BLaER1 treated with 17β-estradiol and CSF1 and Interleukin-3, amounts not matched to agents 10 nM and 100 nM (cell line): Measurements from ENCODE around the gene ZDHHC11B.
A peak's percentile ranks its signal among the peaks of the same experiment; 100 is the strongest.
"Not testable (repeated sequence)": the region's sequence is repeated elsewhere in the genome, so short reads cannot be mapped to it uniquely, and the experiment has no call there.

Source experiments
- H3K27ac ChIP-seq, 11 experiments: shearing (Covaris generic); formaldehyde crosslinking; 2 replicates each; pipeline ENCODE4 v1.8.1; 2022
- H3K27me3 ChIP-seq, 11 experiments: shearing (Covaris generic); formaldehyde crosslinking; 2 replicates each; pipeline ENCODE4 v1.8.1; 2022
- H3K36me3 ChIP-seq, 11 experiments: shearing (Covaris generic); formaldehyde crosslinking; 2 replicates each; pipeline ENCODE4 v1.8.1; 2022
- H3K4me1 ChIP-seq, 10 experiments: shearing (Covaris generic); formaldehyde crosslinking; 2 replicates each; pipeline ENCODE4 v1.8.1; 2022
- H3K4me2 ChIP-seq, 11 experiments: shearing (Covaris generic); formaldehyde crosslinking; 2 replicates each; pipeline ENCODE4 v1.8.1; 2022
- H3K4me3 ChIP-seq, 10 experiments: shearing (Covaris generic); formaldehyde crosslinking; 2 replicates each; pipeline ENCODE4 v1.8.1; 2022
- H3K9ac ChIP-seq, 11 experiments: shearing (Covaris generic); formaldehyde crosslinking; 2 replicates each; pipeline ENCODE4 v1.8.1; 2022
- H3K9me3 ChIP-seq, 11 experiments: shearing (Covaris generic); formaldehyde crosslinking; replicated peaks in 1 of 11; 2 replicates each; pipeline ENCODE4 v1.8.1; 2022
- H4K20me1 ChIP-seq, 11 experiments: shearing (Covaris generic); formaldehyde crosslinking; 2 replicates each; pipeline ENCODE4 v1.8.1; 2022
- Cebpa-rat ChIP-seq, 11 experiments: shearing (Covaris generic); IDR thresholded peaks; 2 replicates each; pipeline ENCODE4 v1.8.1; 2022

The ZDHHC11B gene

GRCh38 chr5:782356-782755 is 2.2 kb downstream of the ZDHHC11B start:
- H3K4me2 ChIP-seq, H3K36me3 ChIP-seq, H3K9ac ChIP-seq, H3K9me3 ChIP-seq, H3K4me3 ChIP-seq, H3K27ac ChIP-seq, H4K20me1 ChIP-seq: not testable (repeated sequence)
- peaks cover 16 to 24% (median 19%) of the 10 kb centered on the region in 11 experiments for H3K27me3 ChIP-seq
- H3K4me1 ChIP-seq: peaks cover 0 to 27% (median 19%) of the 10 kb centered on the region in 10 experiments; a peak in 16 of 20 replicates

- H4K20me1 ChIP-seq, H3K27ac ChIP-seq, H3K9ac ChIP-seq, H3K9me3 ChIP-seq, H3K36me3 ChIP-seq, H3K4me3 ChIP-seq: not testable (repeated sequence)
- Histone ChIP-seq H3K27me3 (peaks cover 16 to 23% (median 18%) of the 10 kb centered on the region in 11 experiments), H3K4me1 (peaks cover 0 to 32% (median 19%) of the 10 kb centered on the region in 10 experiments; a peak in 16 of 20 replicates), H3K4me2 (peak overlapping the region in 6 of 11 experiments; percentile 26 to 51 (median 38); a peak in 9 of 22 replicates)
Observed at GRCh38 chr5:780571-780970, 4.0 kb downstream of the ZDHHC11B start.

DNA sequence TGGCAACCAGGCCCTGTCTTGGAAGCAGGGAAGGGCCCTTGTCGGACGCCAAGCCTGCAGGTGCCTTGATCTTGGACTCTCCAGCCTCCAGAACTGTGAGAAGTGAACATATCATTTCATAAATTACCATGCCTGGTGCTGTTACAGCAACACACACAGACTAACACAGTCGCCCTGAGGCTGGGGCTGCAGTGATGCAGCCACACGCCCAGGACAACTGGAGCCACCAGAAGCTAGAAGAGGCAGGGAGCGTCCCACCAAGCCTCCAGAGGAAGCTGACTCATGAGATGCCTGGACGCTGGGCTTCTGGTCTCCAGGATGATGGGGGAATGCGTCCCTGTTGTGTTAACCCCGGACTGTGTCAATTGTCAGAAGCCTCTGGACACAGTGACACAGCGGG is 5.6 kb downstream of the ZDHHC11B start:
- H3K9me3 ChIP-seq, H3K36me3 ChIP-seq, H3K4me2 ChIP-seq, H3K27ac ChIP-seq, H4K20me1 ChIP-seq, H3K9ac ChIP-seq, H3K4me3 ChIP-seq, H3K27me3 ChIP-seq: not testable (repeated sequence)
- peaks cover 0 to 23% (median 11%) of the 10 kb centered on the region in 10 experiments; a peak in 16 of 20 replicates for H3K4me1 ChIP-seq

DNA sequence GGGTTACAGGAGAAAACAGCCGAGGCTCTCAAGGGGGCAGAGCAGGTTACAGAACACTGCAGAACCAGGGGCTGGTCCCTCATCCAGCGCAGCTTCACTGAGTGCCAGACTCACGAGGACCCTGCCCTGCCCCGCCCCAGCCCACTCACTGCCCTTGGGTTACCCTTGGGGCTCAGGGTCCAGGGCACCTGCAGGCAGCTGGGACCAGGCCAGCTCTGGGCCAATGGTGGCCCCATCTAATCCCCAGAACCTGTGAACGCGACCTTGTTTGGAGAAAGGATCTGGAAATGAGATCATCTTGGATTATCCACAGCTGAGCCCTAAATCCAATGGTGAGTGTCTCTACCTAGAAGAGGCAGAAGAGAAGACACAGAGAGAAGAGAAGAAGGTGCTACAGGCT is 6.1 kb downstream of the ZDHHC11B start:
- H3K27me3 ChIP-seq, H3K4me2 ChIP-seq, H3K27ac ChIP-seq: not testable (repeated sequence)

GRCh38 chr5:777756-778161 is 6.8 kb downstream of the ZDHHC11B start:
- H3K4me1 ChIP-seq: peaks cover 0 to 15% (median 5%) of the 10 kb centered on the region in 10 experiments; a peak in 10 of 20 replicates
- no peak overlapping the region for H3K4me3 ChIP-seq
- no peaks in the 10 kb centered on the region for H3K36me3 ChIP-seq
- H3K27me3 ChIP-seq: no peaks in the 10 kb centered on the region
- no peaks in the 10 kb centered on the region; a peak in 1 of 22 replicates for H3K9me3 ChIP-seq
- H3K4me2 ChIP-seq: no peak overlapping the region
- H3K9ac ChIP-seq: no peak overlapping the region
- no peak for TF ChIP-seq Cebpa-rat (IDR thresholded peaks at IDR 0.05)
- no peak overlapping the region for H3K27ac ChIP-seq
- H4K20me1 ChIP-seq: no peaks in the 10 kb centered on the region

More for the DNA sequence above, 6.1 kb downstream of the ZDHHC11B start:
- H3K9ac ChIP-seq, H4K20me1 ChIP-seq, H3K9me3 ChIP-seq, H3K4me3 ChIP-seq, H3K36me3 ChIP-seq: not testable (repeated sequence)
- peaks cover 0 to 19% (median 6%) of the 10 kb centered on the region in 10 experiments; a peak in 10 of 20 replicates for H3K4me1 ChIP-seq

- TF ChIP-seq Cebpa-rat (IDR thresholded peaks at IDR 0.05): no peak
- H3K9ac ChIP-seq: no peak overlapping the region
- H3K27me3 ChIP-seq: no peaks in the 10 kb centered on the region
- H3K4me2 ChIP-seq: no peak overlapping the region
- no peak overlapping the region for H3K27ac ChIP-seq
- no peak overlapping the region for H3K4me3 ChIP-seq
- no peaks in the 10 kb centered on the region for H3K36me3 ChIP-seq
- H4K20me1 ChIP-seq: no peaks in the 10 kb centered on the region
- peaks cover 0 to 15% (median 5%) of the 10 kb centered on the region in 10 experiments; a peak in 10 of 20 replicates for H3K4me1 ChIP-seq
- no peaks in the 10 kb centered on the region; a peak in 1 of 22 replicates for H3K9me3 ChIP-seq
Observed at GRCh38 chr5:776862-777711, 7.4 kb downstream of the ZDHHC11B start.

DNA sequence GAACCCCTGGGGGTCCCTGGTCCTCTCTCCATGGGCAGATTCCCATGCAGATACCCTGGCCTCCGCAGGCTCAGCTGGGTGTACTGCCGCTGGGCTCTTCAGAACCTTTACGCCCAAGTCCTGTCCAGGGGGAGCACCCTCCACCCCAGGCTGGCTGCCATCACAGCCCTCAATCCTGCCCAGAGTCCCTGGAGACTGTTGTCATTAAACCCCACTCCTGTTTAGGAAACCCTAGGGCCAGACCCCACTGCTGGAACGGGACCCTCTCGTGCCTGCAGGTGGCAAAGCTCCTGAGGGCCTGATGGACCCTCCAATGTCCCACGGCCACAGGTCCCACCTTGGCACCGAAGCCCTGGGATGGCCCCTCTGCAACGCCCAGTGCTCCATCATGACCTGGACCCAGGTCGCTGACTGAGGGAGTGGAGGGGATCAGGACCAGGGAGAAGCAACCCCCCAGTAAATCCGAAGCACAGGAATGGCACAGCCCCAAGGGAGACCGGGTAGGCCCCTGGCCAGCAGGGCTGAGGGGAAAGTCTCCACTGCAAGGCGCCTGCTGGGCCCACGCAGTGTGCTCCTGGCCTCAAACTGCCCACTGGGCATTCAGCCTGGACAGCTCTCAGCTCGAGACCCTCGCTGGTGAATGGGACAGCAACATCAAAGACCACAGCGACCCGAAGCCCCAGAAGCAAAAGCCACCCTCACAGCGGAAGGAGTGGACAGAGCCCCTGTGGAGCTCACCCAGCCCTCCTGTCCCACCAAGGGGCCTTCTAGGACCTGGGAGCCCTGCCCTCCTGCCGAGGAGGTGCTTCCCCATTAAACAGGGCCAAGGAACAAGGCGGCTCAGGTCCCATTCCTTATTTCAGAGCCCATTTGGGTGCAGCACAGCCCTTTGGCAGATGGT is 8.3 kb downstream of the ZDHHC11B start:
- Histone ChIP-seq H4K20me1 (no peaks in the 10 kb centered on the region), H3K4me2 (no peak overlapping the region), H3K36me3 (no peaks in the 10 kb centered on the region), H3K4me1 (peaks cover 0 to 15% (median 5%) of the 10 kb centered on the region in 10 experiments; a peak in 10 of 20 replicates), H3K4me3 (no peak overlapping the region), H3K27me3 (no peaks in the 10 kb centered on the region), H3K9ac (no peak overlapping the region), H3K27ac (no peak overlapping the region), H3K9me3 (no peaks in the 10 kb centered on the region; a peak in 1 of 22 replicates)
- TF ChIP-seq Cebpa-rat (IDR thresholded peaks at IDR 0.05): no peak

DNA sequence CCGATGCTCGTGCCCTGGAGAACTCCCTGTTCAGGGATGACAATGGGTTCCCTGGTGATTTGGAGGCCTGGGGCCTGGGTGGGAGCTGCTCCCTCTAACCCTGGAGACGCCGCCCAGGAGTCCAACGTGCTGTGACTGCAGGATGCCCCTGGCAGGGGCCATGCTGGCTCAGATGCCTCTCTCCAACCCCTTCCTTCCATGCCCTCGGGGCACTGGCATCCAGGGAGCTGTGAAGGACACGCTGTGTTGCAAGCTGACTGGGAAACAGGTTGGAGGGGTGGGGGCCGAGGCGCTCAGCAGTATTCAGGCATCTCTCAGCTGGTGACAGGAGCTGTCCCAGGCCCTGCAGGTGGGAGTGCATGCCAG is 9.0 kb downstream of the ZDHHC11B start:
- H3K27ac ChIP-seq, H3K36me3 ChIP-seq, H3K9me3 ChIP-seq, H3K4me2 ChIP-seq, H3K4me3 ChIP-seq, H3K9ac ChIP-seq, H4K20me1 ChIP-seq, H3K27me3 ChIP-seq: not testable (repeated sequence)
- peaks cover 0 to 13% (median 4%) of the 10 kb centered on the region in 10 experiments; a peak in 10 of 20 replicates for H3K4me1 ChIP-seq

DNA sequence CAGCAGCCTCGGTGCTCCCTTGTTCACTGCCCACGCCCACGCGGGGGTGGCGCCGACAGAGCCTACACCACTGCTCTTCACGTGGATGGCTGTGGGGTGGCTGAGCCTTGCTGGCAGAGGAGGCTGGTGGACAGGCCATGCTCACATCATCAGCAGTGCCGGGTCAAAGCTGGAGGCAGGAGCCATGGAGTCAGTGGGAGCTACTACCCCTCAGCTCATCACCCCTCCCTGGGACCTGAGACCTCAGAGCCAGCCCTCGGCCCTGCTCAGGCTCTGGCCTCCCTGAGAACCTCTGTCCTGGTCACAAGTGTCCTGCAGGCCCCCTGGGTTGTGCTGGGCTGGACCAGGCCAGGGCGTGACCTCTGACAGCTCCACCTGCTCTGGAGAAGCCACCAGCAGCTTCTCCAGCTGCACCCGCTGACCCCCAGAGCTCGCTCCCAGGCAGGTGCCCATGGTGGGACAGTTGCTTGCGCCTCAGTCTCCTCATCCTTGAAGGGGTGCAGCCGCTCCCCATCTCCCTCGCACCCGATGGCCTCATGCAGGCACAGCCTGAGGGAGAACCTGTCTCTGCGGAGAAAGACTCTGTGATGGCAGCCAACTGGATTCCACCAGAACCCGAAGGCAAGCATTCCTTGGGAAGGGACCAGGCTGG is 9.5 kb downstream of the ZDHHC11B start:
- H4K20me1 ChIP-seq, H3K27ac ChIP-seq, H3K4me2 ChIP-seq, H3K9me3 ChIP-seq, H3K36me3 ChIP-seq, H3K4me1 ChIP-seq, H3K27me3 ChIP-seq, H3K4me3 ChIP-seq, H3K9ac ChIP-seq: not testable (repeated sequence)

DNA sequence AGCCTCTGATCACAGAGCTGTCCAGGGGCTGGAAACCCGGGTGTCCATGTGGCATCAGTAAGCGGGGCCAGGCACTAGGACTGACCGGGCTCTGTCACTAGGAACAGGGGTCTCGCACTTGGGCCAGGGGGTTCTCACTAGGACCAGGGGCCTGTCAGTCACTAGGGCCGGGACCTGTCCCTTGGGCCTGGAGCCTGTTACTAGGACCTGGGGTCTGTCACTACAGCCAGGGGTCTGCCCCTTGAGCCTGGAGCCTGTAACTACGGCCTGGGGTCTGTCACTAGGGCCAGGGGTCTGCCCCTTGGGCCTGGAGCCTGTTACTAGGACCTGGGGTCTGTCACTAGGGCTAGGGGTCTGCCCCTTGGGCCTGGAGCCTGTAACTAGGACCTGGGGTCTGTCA is 10.2 kb downstream of the ZDHHC11B start:
- H3K9ac ChIP-seq, H3K4me1 ChIP-seq, H3K9me3 ChIP-seq, H3K4me3 ChIP-seq, H3K4me2 ChIP-seq, H3K27me3 ChIP-seq, H3K27ac ChIP-seq, H3K36me3 ChIP-seq, H4K20me1 ChIP-seq: not testable (repeated sequence)
